Natural killer cell (primary cell): ENCODE results near the gene TTC9C. TPM values are rescaled to one million over a fixed set of nuclear protein-coding genes. Genes with fewer than 3 reads are reported as not detected.
A peak's percentile ranks its signal among the peaks of the same experiment; 100 is the strongest.

Experiments
- ATAC-seq, 3 donors: fragments of 150-1000 bp in 2 of 3; fragments of 200-7000 bp in 1 of 3; cut with Tn5 transposase; 1 replicate in 1 of 3; 2 replicates in 2 of 3; pipeline ENCODE4 v1.10.0; 2021; ENCODE audit warnings: mild to moderate bottlenecking in 2 of 3, moderate library complexity in 2 of 3
- DNase-seq, 2 donors: peaks; one replicate each; pipeline versions ENCODE4 v3.0.0 to v3.0.0-alpha.2; 2013 to 2021; ENCODE audit warnings: mixed read lengths in 1 of 2
- H3K27ac ChIP-seq: one replicate; pipeline ENCODE4 v1.5.1; 2013; ENCODE audit warnings: mild to moderate bottlenecking, low read length
- H3K27me3 ChIP-seq: one replicate; pipeline ENCODE4 v1.6.1; 2013; ENCODE audit warnings: low read length; ENCODE audit not compliant: control insufficient read depth, insufficient read depth
- H3K36me3 ChIP-seq: one replicate; pipeline ENCODE4 v1.6.1; 2013; ENCODE audit warnings: low read length; ENCODE audit not compliant: control insufficient read depth, insufficient read depth
- H3K4me1 ChIP-seq: one replicate; pipeline ENCODE4 v1.6.1; 2013; ENCODE audit warnings: low read length; ENCODE audit not compliant: control insufficient read depth, insufficient read depth
- H3K4me3 ChIP-seq: one replicate; pipeline ENCODE4 v1.5.1; 2013; ENCODE audit warnings: low read length
- H3K9me3 ChIP-seq: one replicate; pipeline ENCODE4 v1.6.1; 2013; ENCODE audit warnings: low read length; ENCODE audit not compliant: control insufficient read depth, insufficient read depth
- H3K27ac Mint-ChIP-seq, 2 donors: one replicate each; pipeline ENCODE4 v1.8.0; 2022; ENCODE audit warnings: mild to moderate bottlenecking in 2 of 2, mixed read lengths in 2 of 2, moderate library complexity in 1 of 2
- H3K27me3 Mint-ChIP-seq, 2 donors: one replicate each; pipeline ENCODE4 v1.8.0; 2022; ENCODE audit warnings: low read depth in 2 of 2, mixed read lengths in 2 of 2
- H3K36me3 Mint-ChIP-seq: one replicate; pipeline ENCODE4 v1.8.0; 2022; ENCODE audit warnings: mixed read lengths
- H3K4me1 Mint-ChIP-seq, 2 donors: one replicate each; pipeline ENCODE4 v1.8.0; 2022; ENCODE audit warnings: mixed read lengths in 2 of 2
- H3K4me3 Mint-ChIP-seq: one replicate; pipeline ENCODE4 v1.8.0; 2022; ENCODE audit warnings: mild to moderate bottlenecking, moderate library complexity, mixed read lengths
- H3K9me3 Mint-ChIP-seq, 2 donors: one replicate each; pipeline ENCODE4 v1.8.0; 2022; ENCODE audit warnings: mixed read lengths in 2 of 2
- CTCF ChIP-seq: fragments of 200-600 bp; IDR thresholded peaks from one replicate; pipeline ENCODE4 v1.8.0; 2022; ENCODE audit warnings: antibody characterized with exemption
- WGBS: methylation state at CpG from one replicate; pipeline ENCODE4 v1.1.7; 2013; ENCODE audit warnings: missing lambda C conversion rate; ENCODE audit not compliant: insufficient coverage; 5-methylcytosine and 5-hydroxymethylcytosine counted together
- intact Hi-C: fragments of 100-400 bp; cut with micrococcal nuclease; formaldehyde crosslinking; loops from one replicate; pipeline ENCODE4 v1.14.2; 2022
- total RNA-seq, 4 donors: library from RNA; stranded (reverse); fragments of 120-200 nt in 1 of 4; gene quantifications; one replicate each; pipeline versions ENCODE4 v1.2.3 to v1.2.4, GENCODE V29; 2013 to 2022

The TTC9C gene
- total RNA-seq, 3 donors from 2014 or later (not counting 1 experiment from before 2014, with no cell fraction given) = 18.3 to 27.2 (median 23.2) TPM

GRCh38 chr11:62724171-62724570, 4.1 kb upstream of the TTC9C start:
- intact Hi-C loops = no loop called here
- no peak for ATAC-seq
- peaks cover 54% of the 10 kb centered on the region for H3K36me3 ChIP-seq
- peak overlapping the region; percentile 98 for H3K4me3 Mint-ChIP-seq
- no peaks in the 10 kb centered on the region for H3K9me3 ChIP-seq
- no peak overlapping the region for H3K4me3 ChIP-seq
- peaks cover 41% of the 10 kb centered on the region for H3K36me3 Mint-ChIP-seq
- no peaks in the 10 kb centered on the region for H3K9me3 Mint-ChIP-seq
- H3K27me3 ChIP-seq = no peaks in the 10 kb centered on the region
- H3K27ac ChIP-seq = no peak overlapping the region
- no peak for TF ChIP-seq CTCF
- DNase-seq = no peak
- peaks cover 55 to 64% of the 10 kb centered on the region in 2 donors for H3K4me1 Mint-ChIP-seq
- peaks cover 26% of the 10 kb centered on the region for H3K4me1 ChIP-seq
- WGBS = 87% methylated on average over 8 of the region's 8 CpGs
- no peaks in the 10 kb centered on the region for H3K27me3 Mint-ChIP-seq
- peak overlapping the region; percentile 99 for H3K27ac Mint-ChIP-seq

GRCh38 chr11:62725646-62726045, 2.6 kb upstream of the TTC9C start:
- 0% methylated on average over 7 of the region's 7 CpGs for WGBS
- Mint-ChIP-seq H3K4me1 (peaks cover 55 to 60% of the 10 kb centered on the region in 2 donors), H3K27ac (peak overlapping the region; percentile 99), H3K4me3 (peak overlapping the region; percentile 98), H3K27me3 (no peaks in the 10 kb centered on the region), H3K9me3 (no peaks in the 10 kb centered on the region), H3K36me3 (peaks cover 31% of the 10 kb centered on the region)
- intact Hi-C loops = loop anchor here (2.0 to 5.0 kb wide), 2 partner anchors 58 to 107 kb away; partner anchors contain the start of genes C11orf98, CSKMT, STX5 and TEX54
- H3K9me3 ChIP-seq = no peaks in the 10 kb centered on the region
- peak overlapping the region; percentile 77 for H3K27ac ChIP-seq
- peaks cover 40% of the 10 kb centered on the region for H3K4me1 ChIP-seq
- ATAC-seq (no peak), DNase-seq (no peak)
- no peak for TF ChIP-seq CTCF
- H3K36me3 ChIP-seq = peaks cover 43% of the 10 kb centered on the region
- no peaks in the 10 kb centered on the region for H3K27me3 ChIP-seq
- peak overlapping the region; percentile 91 for H3K4me3 ChIP-seq

GRCh38 chr11:62726156-62726914, 2.0 kb upstream of the TTC9C start:
- no peak for TF ChIP-seq CTCF

More at GRCh38 chr11:62726156-62726914, 2.0 kb upstream of the TTC9C start:
- Histone ChIP-seq H3K9me3 (no peaks in the 10 kb centered on the region), H3K36me3 (peaks cover 39% of the 10 kb centered on the region), H3K27ac (peak overlapping the region; percentile 77), H3K4me1 (peaks cover 43% of the 10 kb centered on the region), H3K27me3 (no peaks in the 10 kb centered on the region), H3K4me3 (peak overlapping the region; percentile 91)
- WGBS = 0% methylated on average over 51 of the region's 51 CpGs
- H3K9me3 Mint-ChIP-seq = no peaks in the 10 kb centered on the region
- ATAC-seq = no peak
- peak overlapping the region; percentile 98 for H3K4me3 Mint-ChIP-seq
- intact Hi-C loops = loop anchor here (2.0 to 5.0 kb wide), 2 partner anchors 59 to 106 kb away; partner anchors contain the start of genes C11orf98, CSKMT, STX5 and TEX54
- H3K27ac Mint-ChIP-seq = peak overlapping the region; percentile 99
- H3K36me3 Mint-ChIP-seq = peaks cover 25% of the 10 kb centered on the region
- DNase-seq = no peak
- H3K27me3 Mint-ChIP-seq = no peaks in the 10 kb centered on the region
- H3K4me1 Mint-ChIP-seq = peaks cover 54 to 60% of the 10 kb centered on the region in 2 donors
